ENCODE data around the gene PIH1D2.

GRCh38 chr11:112113539-112114457 is 40.0 kb upstream of the PIH1D2 start:
- peak; percentile 63 for TF ChIP-seq CTCF (IDR thresholded peaks at IDR 0.05)
- TF ChIP-seq POLR2A (IDR thresholded peaks at IDR 0.05; ENCODE audit: low read length): no peak
- no peak for TF ChIP-seq EP300 (IDR thresholded peaks at IDR 0.05)
- TF ChIP-seq NPAS2 (CRISPR knock-in tag; IDR thresholded peaks at IDR 0.05; ENCODE audit: borderline replicate concordance): no peak
- TF ChIP-seq CEBPB (IDR thresholded peaks at IDR 0.05): no peak
- TF ChIP-seq NR3C1 (IDR thresholded peaks at IDR 0.05): no peak
- TF ChIP-seq RFX5 (IDR thresholded peaks at IDR 0.05): no peak
- TF ChIP-seq ESRRA (IDR thresholded peaks at IDR 0.05; ENCODE audit: borderline replicate concordance, low read length): no peak
- TF ChIP-seq RARB (CRISPR knock-in tag; IDR thresholded peaks at IDR 0.05): no peak
- peak; percentile 69 to 78 for TF ChIP-seq RAD21 (conservative IDR thresholded peaks at IDR 0.05 in 1 of 2, IDR thresholded peaks at IDR 0.05 in 1 of 2)
- no peak for TF ChIP-seq HMGXB4 (CRISPR knock-in tag; IDR thresholded peaks at IDR 0.05; ENCODE audit: borderline replicate concordance)
- TF ChIP-seq HDAC2 (IDR thresholded peaks at IDR 0.05): no peak
- TF ChIP-seq MAFK (IDR thresholded peaks at IDR 0.05; ENCODE audit: partially characterized antibody): no peak

Measured in A549 (cell line).